ENCODE measurements around the gene PALLD.

GRCh38 chr4:168871632-168872031, 374.8 kb downstream of the PALLD start:
- TF ChIP-seq POLR2A (IDR thresholded peaks at IDR 0.05; ENCODE audit: low read depth, low read length) (no peak), PAX5 (IDR thresholded peaks at IDR 0.05; ENCODE audit: insufficient read depth, low read length, severe bottlenecking) (no peak), POU2F2 (IDR thresholded peaks at IDR 0.05; ENCODE audit: low read depth, low read length) (no peak), POLR2AphosphoS5 (IDR thresholded peaks at IDR 0.05; ENCODE audit: low read depth, low read length) (no peak), TAF1 (IDR thresholded peaks at IDR 0.05; ENCODE audit: low read depth, low read length) (no peak), SPI1 (IDR thresholded peaks at IDR 0.05; ENCODE audit: low read depth, low read length) (no peak)

Measured in GM12891 (cell line).